UCSD-AML1 (cell line): Measurements from ENCODE around the gene CRELD2.
A peak's percentile ranks its signal among the peaks of the same experiment; 100 is the strongest.

Experiments used
- DNase-seq: peaks from one replicate; lab custom pipeline; 2025; ENCODE audit not compliant: unreplicated experiment; lab: John Stamatoyannopoulos, UW

The CRELD2 gene

GRCh38 chr22:49966041-49966773 lies 47.8 kb downstream of the CRELD2 start:
- DNase-seq, result no peak

- no peak for DNase-seq
Measured at GRCh38 chr22:49966774-49967705, 48.6 kb downstream of the CRELD2 start.

DNA sequence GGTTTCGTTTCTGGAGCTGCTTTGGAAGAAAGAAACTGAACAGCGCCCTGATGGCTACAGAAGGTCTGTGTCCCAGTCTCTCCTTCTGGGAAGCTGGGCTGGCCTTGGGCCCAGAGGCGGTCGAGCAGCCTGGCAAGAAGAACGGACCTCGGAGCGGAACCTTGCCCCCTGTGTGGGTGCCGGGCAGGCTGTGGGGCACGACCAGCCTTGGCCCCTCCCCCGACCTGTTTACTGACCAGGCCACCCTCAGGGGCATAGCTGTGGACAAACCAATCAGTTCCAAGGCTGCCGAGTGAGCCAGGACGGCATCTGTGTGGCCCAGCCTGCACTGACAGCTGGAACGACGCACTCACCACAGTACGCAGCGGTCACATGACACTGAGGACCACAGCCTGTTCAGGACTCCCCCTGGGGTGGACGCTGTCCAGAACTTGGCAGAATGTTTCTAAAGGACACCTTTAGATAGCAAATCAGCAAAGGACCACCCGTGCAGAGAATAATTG lies 49.3 kb downstream of the CRELD2 start:
- no peak for DNase-seq

- no peak for DNase-seq
Measured at GRCh38 chr22:49968313-49968830, 49.9 kb downstream of the CRELD2 start.

GRCh38 chr22:49968831-49969661 lies 50.6 kb downstream of the CRELD2 start:
- no peak for DNase-seq

GRCh38 chr22:49969751-49970527 lies 51.5 kb downstream of the CRELD2 start:
- DNase-seq, result no peak

DNA sequence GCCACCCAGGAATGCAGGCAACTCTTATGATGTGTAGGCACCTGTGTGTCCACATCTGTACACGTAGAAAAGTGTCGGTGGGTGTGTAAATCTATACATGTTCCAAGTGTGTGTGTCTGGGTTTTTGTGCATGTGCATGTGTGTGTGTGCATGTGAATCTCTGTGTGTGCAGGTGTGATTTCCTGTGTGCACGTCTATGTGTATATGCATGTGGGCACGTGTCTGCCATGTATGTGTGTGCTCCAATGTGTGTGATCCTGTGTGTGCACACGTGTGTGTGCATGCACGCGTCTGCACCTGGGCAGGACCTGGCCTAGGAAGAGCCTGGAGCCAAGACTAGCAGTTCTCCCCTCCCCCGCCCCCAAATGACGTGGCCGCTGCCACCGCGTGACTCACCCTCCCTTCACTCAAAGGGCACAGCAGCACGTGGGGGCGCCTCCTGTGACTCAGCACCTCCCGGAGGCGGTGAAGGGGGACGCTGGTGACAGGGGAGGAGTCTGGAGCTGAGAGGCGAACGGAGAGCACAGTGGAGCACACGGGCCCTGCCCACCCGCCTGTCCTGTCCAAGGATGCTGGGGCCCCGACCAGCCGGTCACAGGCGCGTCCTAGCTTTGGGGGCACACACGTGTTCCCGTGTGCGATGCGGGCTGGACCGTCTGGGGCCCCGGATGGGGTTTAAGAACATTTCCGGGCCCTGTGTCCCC lies 52.2 kb downstream of the CRELD2 start:
- DNase-seq, result peak; percentile 96

- DNase-seq, result peak; percentile 83
Measured at GRCh38 chr22:49971232-49972162, 53.1 kb downstream of the CRELD2 start.

GRCh38 chr22:49972163-49973017 lies 54.0 kb downstream of the CRELD2 start:
- no peak for DNase-seq

DNA sequence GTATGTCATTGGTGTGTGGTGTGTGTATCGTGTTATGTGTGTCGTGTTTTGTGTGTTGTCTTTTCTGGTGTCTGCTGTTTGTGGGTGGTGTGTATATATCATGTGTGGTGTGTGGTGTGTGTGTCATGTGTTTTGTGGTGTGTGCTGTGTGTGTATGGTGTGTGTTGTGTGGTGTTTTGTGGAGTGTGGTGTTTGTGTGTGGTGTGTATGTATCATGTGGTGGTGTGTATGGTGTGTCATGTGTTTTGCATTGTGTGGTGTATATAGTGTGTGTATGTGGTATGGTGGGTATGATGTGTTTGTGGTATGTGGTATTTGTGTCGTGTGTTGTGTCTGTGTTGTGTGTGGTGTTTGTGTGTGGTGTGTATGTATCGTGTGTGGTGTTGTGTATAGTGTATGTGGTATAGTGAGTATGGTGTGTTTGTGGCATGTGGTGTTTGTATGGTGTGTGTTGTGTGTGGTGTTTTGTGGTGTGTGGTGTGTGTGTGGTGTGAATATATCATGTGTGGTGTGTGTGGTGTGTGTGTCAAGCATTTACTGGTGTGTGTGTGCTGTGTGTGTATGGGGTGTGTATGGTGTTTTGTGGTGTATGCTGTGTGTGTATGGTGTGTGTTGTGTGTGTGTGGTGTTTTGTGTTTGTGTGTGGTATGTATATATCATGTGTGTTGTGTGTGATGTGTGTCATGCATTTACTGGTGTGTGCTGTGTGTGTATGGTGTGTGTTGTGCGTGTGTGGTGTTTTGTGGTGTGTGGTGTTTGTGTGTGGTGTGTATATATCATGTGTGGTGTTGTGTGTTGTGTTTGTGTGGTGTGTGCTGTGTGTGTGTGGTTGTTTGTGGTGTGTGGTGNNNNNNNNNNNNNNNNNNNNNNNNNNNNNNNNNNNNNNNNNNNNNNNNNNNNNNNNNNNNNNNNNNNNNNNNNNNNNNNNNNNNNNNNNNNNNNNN lies 54.9 kb downstream of the CRELD2 start:
- no peak for DNase-seq

- peak; percentile 61 for DNase-seq
Measured at GRCh38 chr22:49975543-49976389, 57.3 kb downstream of the CRELD2 start.

DNA sequence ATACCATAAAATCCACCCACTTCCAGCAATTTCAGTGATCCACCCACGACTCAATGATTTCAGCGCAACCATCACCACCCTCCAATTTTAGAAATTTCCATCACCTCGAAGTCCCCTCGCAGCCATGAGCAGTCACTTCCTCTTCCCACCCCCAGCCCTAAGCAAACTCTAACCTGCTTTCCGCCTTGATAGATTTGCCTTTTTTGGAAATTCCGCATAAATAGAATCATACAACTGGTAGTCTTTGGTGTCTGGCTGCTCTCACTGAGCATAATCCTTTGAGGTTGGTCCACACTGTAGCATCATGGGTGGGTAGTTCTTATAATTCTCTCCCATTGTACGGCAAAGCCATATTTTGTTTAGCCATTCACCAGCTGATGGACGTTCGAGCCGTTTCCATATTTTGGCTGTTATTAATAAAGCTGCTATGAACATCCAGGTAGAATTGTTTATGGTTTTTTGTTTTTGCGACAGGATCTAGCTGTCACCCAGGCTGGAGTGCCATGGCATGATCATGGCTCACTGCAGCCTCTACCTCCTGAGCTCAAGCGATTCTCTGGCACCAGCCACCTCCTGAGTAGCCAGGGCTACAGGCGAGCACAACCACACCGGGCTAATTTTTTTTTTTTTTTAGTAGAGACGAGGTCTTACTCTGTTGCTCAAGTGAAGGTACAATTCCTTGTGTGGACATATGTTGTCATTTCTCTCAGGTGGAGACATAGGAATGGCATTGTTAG lies 58.2 kb downstream of the CRELD2 start:
- peak; percentile 39 for DNase-seq
